Head of caudate nucleus (tissue), 42 donors: ENCODE data around the gene NOS2.
"Not testable (repeated sequence)": the region's sequence is repeated elsewhere in the genome, so short reads cannot be mapped to it uniquely, and the experiment has no call there.

Source experiments
- DNase-seq, 42 donors: peaks; one replicate each; pipeline versions ENCODE4 v3.0.0 to v3.0.0-alpha.2; 2020 to 2021; ENCODE audit warnings: mixed read lengths in 7 of 42
- intact Hi-C: fragments of 100-400 bp; cut with DNase I; formaldehyde crosslinking; loops from one replicate; pipeline ENCODE4 v1.15.0; 2022

NOS2 gene

GRCh38 chr17:27800522-27800921, at the start of gene NOS2:
Gene NOS2 (minus strand): TSS chr17:27800529. CDS start chr17:27798809, 1,720 bp downstream.
- no peak for DNase-seq
- intact Hi-C loops: no loop called here

- DNase-seq: no peak
- intact Hi-C loops: no loop called here
Observed at GRCh38 chr17:27849474-27850185, 49.3 kb upstream of the NOS2 start.

GRCh38 chr17:27848931-27849330, 48.6 kb upstream of the NOS2 start:
- DNase-seq: no peak
- intact Hi-C loops: no loop called here

GRCh38 chr17:27846808-27847307, 46.5 kb upstream of the NOS2 start:
- intact Hi-C loops, DNase-seq: not testable (repeated sequence)

- DNase-seq: no peak
- intact Hi-C loops: no loop called here
Observed at GRCh38 chr17:27846042-27846655, 45.8 kb upstream of the NOS2 start.

GRCh38 chr17:27845264-27846041, 45.1 kb upstream of the NOS2 start:
- intact Hi-C loops: no loop called here
- no peak for DNase-seq

GRCh38 chr17:27840688-27841087, 40.4 kb upstream of the NOS2 start:
- intact Hi-C loops: no loop called here
- DNase-seq: no peak

GRCh38 chr17:27840406-27840678, 40.0 kb upstream of the NOS2 start:
- DNase-seq, intact Hi-C loops: not testable (repeated sequence)

- intact Hi-C loops, DNase-seq: not testable (repeated sequence)
Observed at GRCh38 chr17:27839571-27840405, 39.5 kb upstream of the NOS2 start.

GRCh38 chr17:27838607-27839006, 38.3 kb upstream of the NOS2 start:
- intact Hi-C loops, DNase-seq: not testable (repeated sequence)

GRCh38 chr17:27837769-27838168, 37.4 kb upstream of the NOS2 start:
- DNase-seq, intact Hi-C loops: not testable (repeated sequence)

GRCh38 chr17:27836651-27837050, 36.3 kb upstream of the NOS2 start:
- intact Hi-C loops: no loop called here
- DNase-seq: no peak

GRCh38 chr17:27834571-27834970, 34.2 kb upstream of the NOS2 start:
- intact Hi-C loops: no loop called here
- DNase-seq: no peak

GRCh38 chr17:27832831-27833230, 32.5 kb upstream of the NOS2 start:
- DNase-seq: no peak
- intact Hi-C loops: no loop called here

- intact Hi-C loops, DNase-seq: not testable (repeated sequence)
Observed at GRCh38 chr17:27829888-27830287, 29.6 kb upstream of the NOS2 start.

- intact Hi-C loops, DNase-seq: not testable (repeated sequence)
Observed at GRCh38 chr17:27829143-27829711, 28.9 kb upstream of the NOS2 start.

- intact Hi-C loops: no loop called here
- no peak for DNase-seq
Observed at GRCh38 chr17:27825459-27825858, 25.1 kb upstream of the NOS2 start.

GRCh38 chr17:27824745-27825144, 24.4 kb upstream of the NOS2 start:
- DNase-seq: no peak
- intact Hi-C loops: no loop called here

- DNase-seq: no peak
- intact Hi-C loops: no loop called here
Observed at GRCh38 chr17:27824176-27824715, 23.9 kb upstream of the NOS2 start.
